Measurements from ENCODE around the gene VEGFA.

GRCh38 chr6:43817192-43817591 lies 47.2 kb downstream of the VEGFA start:
- TF ChIP-seq, protein P1, sequence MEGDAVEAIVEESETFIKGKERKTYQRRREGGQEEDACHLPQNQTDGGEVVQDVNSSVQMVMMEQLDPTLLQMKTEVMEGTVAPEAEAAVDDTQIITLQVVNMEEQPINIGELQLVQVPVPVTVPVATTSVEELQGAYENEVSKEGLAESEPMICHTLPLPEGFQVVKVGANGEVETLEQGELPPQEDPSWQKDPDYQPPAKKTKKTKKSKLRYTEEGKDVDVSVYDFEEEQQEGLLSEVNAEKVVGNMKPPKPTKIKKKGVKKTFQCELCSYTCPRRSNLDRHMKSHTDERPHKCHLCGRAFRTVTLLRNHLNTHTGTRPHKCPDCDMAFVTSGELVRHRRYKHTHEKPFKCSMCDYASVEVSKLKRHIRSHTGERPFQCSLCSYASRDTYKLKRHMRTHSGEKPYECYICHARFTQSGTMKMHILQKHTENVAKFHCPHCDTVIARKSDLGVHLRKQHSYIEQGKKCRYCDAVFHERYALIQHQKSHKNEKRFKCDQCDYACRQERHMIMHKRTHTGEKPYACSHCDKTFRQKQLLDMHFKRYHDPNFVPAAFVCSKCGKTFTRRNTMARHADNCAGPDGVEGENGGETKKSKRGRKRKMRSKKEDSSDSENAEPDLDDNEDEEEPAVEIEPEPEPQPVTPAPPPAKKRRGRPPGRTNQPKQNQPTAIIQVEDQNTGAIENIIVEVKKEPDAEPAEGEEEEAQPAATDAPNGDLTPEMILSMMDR (IDR thresholded peaks at IDR 0.05): peak in 1 of 6 experiments; percentile 16
- no peak for TF ChIP-seq POLR2A (IDR thresholded peaks at IDR 0.05)

All from esophagus squamous epithelium (tissue), 4 donors.